HepG2 (cell line): ENCODE measurements around the gene TRAPPC5. TPM values are rescaled to one million over a fixed set of nuclear protein-coding genes. Genes with fewer than 3 reads are reported as not detected.

Experiments used
- ATAC-seq: fragments of 200-7000 bp; cut with Tn5 transposase; 3 replicates; pipeline ENCODE4 v1.9.1; 2020; ENCODE audit warnings: mild to moderate bottlenecking, moderate library complexity
- BruUV-seq: library from RNA; stranded (reverse); fragments of 400-500 nt; replicated peaks from 2 replicates; lab custom pipeline; 2021; lab: Mats Ljungman, UMichigan
- CTCF ChIA-PET: fragments of 300-600 bp; formaldehyde crosslinking; extraction: SDS; loops from one replicate; lab custom pipeline; 2021; ENCODE audit warnings: low total read pairs, inconsistent platforms, low intra/inter-chr PET ratio; lab: Yijun Ruan, JAX
- POLR2A ChIA-PET: fragments of 350-600 bp; sonication (Branson Sonifier 250); formaldehyde crosslinking; loops from one replicate; lab custom pipeline; 2020; ENCODE audit warnings: antibody characterized with exemption, inconsistent platforms; lab: Yijun Ruan, JAX
- DNase-seq: peaks from one replicate; pipeline ENCODE4 v3.0.0-alpha.2; 2015; ENCODE audit warnings: low spot score
- FAIRE-seq: peaks from 3 replicates; lab custom pipeline; 2011; peaks lifted over from hg19 to GRCh38; lab: Jason Lieb, UNC
- H2AFZ ChIP-seq: one replicate; pipeline ENCODE4 v1.6.1; 2011; ENCODE audit warnings: low read length, inconsistent platforms
- H3K27ac ChIP-seq: fragments of 300-600 bp; 3 replicates; pipeline ENCODE4 v1.8.0; 2011; ENCODE audit warnings: mixed run types, mild to moderate bottlenecking, mixed read lengths, low read length, inconsistent platforms; ENCODE audit not compliant: insufficient read depth; ENCODE audit errors: extremely low read length
- H3K27me3 ChIP-seq, 2 experiments: fragments of 200-600 bp in 1 of 2; 2 replicates in 1 of 2; 3 replicates in 1 of 2; pipeline versions ENCODE4 v1.6.0 to v1.8.0; 2011; ENCODE audit warnings: low read length in 2 of 2, mild to moderate bottlenecking in 2 of 2, moderate library complexity in 2 of 2, inconsistent platforms in 1 of 2; ENCODE audit not compliant: insufficient read depth in 2 of 2, control insufficient read depth in 1 of 2
- H3K36me3 ChIP-seq, 2 experiments: fragments of 200-600 bp in 1 of 2; replicated peaks in 1 of 2; 2 replicates in 1 of 2; 3 replicates in 1 of 2; pipeline versions ENCODE4 v1.5.1 to v1.8.0; 2011; ENCODE audit warnings: low read length in 2 of 2, inconsistent platforms in 1 of 2; ENCODE audit not compliant: insufficient read depth in 2 of 2, control insufficient read depth in 1 of 2
- H3K4me1 ChIP-seq: 2 replicates; pipeline ENCODE4 v1.5.1; 2012; ENCODE audit warnings: low read length, inconsistent platforms; ENCODE audit not compliant: insufficient read depth
- H3K4me2 ChIP-seq: 2 replicates; pipeline ENCODE4 v1.6.0; 2011; ENCODE audit warnings: low read depth, low read length, inconsistent platforms
- H3K4me3 ChIP-seq, 3 experiments: fragments of 200-600 bp in 1 of 3; sonication (generic), shearing (Covaris generic) in 1 of 3; replicated peaks in 1 of 3; 2 replicates each; pipeline ENCODE4 v1.5.1; 2011 to 2016; ENCODE audit warnings: low read length in 3 of 3, inconsistent platforms in 2 of 3, low read depth in 2 of 3, mild to moderate bottlenecking in 2 of 3, control low read depth in 1 of 3, mixed read lengths in 1 of 3; ENCODE audit not compliant: insufficient read depth in 1 of 3
- H3K79me2 ChIP-seq: one replicate; pipeline ENCODE4 v1.6.1; 2011; ENCODE audit warnings: low read length, inconsistent platforms; ENCODE audit not compliant: insufficient read depth
- H3K9ac ChIP-seq: 2 replicates; pipeline ENCODE4 v1.6.0; 2011; ENCODE audit warnings: mild to moderate bottlenecking, low read depth, low read length, inconsistent platforms; ENCODE audit not compliant: insufficient read depth
- H3K9me3 ChIP-seq: 2 replicates; pipeline ENCODE4 v1.5.1; 2012; ENCODE audit warnings: mild to moderate bottlenecking, low read length
- H4K20me1 ChIP-seq: 2 replicates; pipeline ENCODE4 v1.6.0; 2011; ENCODE audit warnings: inconsistent platforms, mild to moderate bottlenecking, low read length, moderate library complexity; ENCODE audit not compliant: insufficient read depth
- FOSL2 ChIP-seq: sonication (generic); formaldehyde crosslinking; IDR thresholded peaks from 2 replicates; pipeline ENCODE4 v1.4.0; 2020; ENCODE audit warnings: missing genetic modification reagents
- GATA4 ChIP-seq: sonication (generic); IDR thresholded peaks from 2 replicates; pipeline ENCODE4 v1.6.1; 2016; ENCODE audit warnings: antibody characterized with exemption, low read depth, borderline replicate concordance
- JARID2 ChIP-seq: sonication (generic); formaldehyde crosslinking; IDR thresholded peaks from 2 replicates; pipeline ENCODE4 v1.8.1; 2023; ENCODE audit warnings: missing genetic modification reagents, inconsistent platforms; ENCODE audit not compliant: insufficient replicate concordance
- JUNB ChIP-seq: sonication (generic); formaldehyde crosslinking; IDR thresholded peaks from 2 replicates; pipeline ENCODE4 v1.8.0; 2022; ENCODE audit warnings: missing genetic modification reagents, mild to moderate bottlenecking, borderline replicate concordance
- NR2F2 ChIP-seq: IDR thresholded peaks from 2 replicates; pipeline ENCODE4 v1.6.1; 2012; ENCODE audit warnings: low read depth, inconsistent platforms, borderline replicate concordance
- RARA ChIP-seq: IDR thresholded peaks from 2 replicates; pipeline ENCODE4 v1.6.1; 2016; ENCODE audit warnings: missing genetic modification reagents, missing compliant biosample characterization
- REXO4 ChIP-seq: sonication (generic); formaldehyde crosslinking; IDR thresholded peaks from 2 replicates; pipeline ENCODE4 v1.8.0; 2022; ENCODE audit warnings: missing genetic modification reagents, mild to moderate bottlenecking, borderline replicate concordance
- SP1 ChIP-seq, 2 experiments: fragments of 450-650 bp in 1 of 2; sonication (generic) in 1 of 2; formaldehyde crosslinking in 1 of 2; IDR thresholded peaks; 2 replicates each; pipeline versions ENCODE4 v1.4.0 to v1.6.1; 2016 to 2020; ENCODE audit warnings: missing genetic modification reagents in 1 of 2
- STAT5B ChIP-seq: sonication (generic); formaldehyde crosslinking; IDR thresholded peaks from 2 replicates; pipeline ENCODE4 v1.4.0; 2020; ENCODE audit warnings: missing genetic modification reagents
- ZBTB20 ChIP-seq: sonication (generic); formaldehyde crosslinking; IDR thresholded peaks from 2 replicates; pipeline ENCODE4 v1.8.1; 2023; ENCODE audit warnings: missing genetic modification reagents, low read depth, mild to moderate bottlenecking, borderline replicate concordance
- ZBTB38 ChIP-seq: sonication (generic); formaldehyde crosslinking; IDR thresholded peaks from 2 replicates; pipeline ENCODE4 v1.5.1; 2020; ENCODE audit warnings: mild to moderate bottlenecking, missing genetic modification reagents
- ZBTB42 ChIP-seq: sonication (generic); formaldehyde crosslinking; IDR thresholded peaks from 2 replicates; pipeline ENCODE4 v1.5.0; 2020; ENCODE audit warnings: mild to moderate bottlenecking, missing genetic modification reagents
- ZKSCAN1 ChIP-seq: fragments of 150-350 bp; IDR thresholded peaks from 2 replicates; pipeline ENCODE4 v1.6.1; 2014; ENCODE audit warnings: low read length
- ZMAT5 ChIP-seq: sonication (generic); formaldehyde crosslinking; IDR thresholded peaks from 2 replicates; pipeline ENCODE4 v1.5.0; 2020; ENCODE audit warnings: mild to moderate bottlenecking, low read depth, missing genetic modification reagents, borderline replicate concordance
- ZNF230 ChIP-seq: sonication (generic); formaldehyde crosslinking; IDR thresholded peaks from 2 replicates; pipeline ENCODE4 v1.4.0; 2020; ENCODE audit warnings: mild to moderate bottlenecking, missing genetic modification reagents
- ZNF274 ChIP-seq: sonication (generic); formaldehyde crosslinking; IDR thresholded peaks from 2 replicates; pipeline ENCODE4 v1.5.1; 2020; ENCODE audit warnings: mild to moderate bottlenecking, missing genetic modification reagents
- ZNF3 ChIP-seq: IDR thresholded peaks from 2 replicates; pipeline ENCODE4 v1.7.0; 2017; ENCODE audit warnings: inconsistent platforms
- ZNF552 ChIP-seq: sonication (generic); formaldehyde crosslinking; IDR thresholded peaks from 2 replicates; pipeline ENCODE4 v1.9.0; 2022; ENCODE audit warnings: missing genetic modification reagents, mild to moderate bottlenecking, borderline replicate concordance
- ZNF709 ChIP-seq: sonication (generic); formaldehyde crosslinking; IDR thresholded peaks from 2 replicates; pipeline ENCODE4 v1.5.0; 2020; ENCODE audit warnings: mild to moderate bottlenecking, missing genetic modification reagents
- WGBS: methylation state at CpG from one replicate; pipeline ENCODE4 v1.1.6; 2017; ENCODE audit warnings: low lambda C conversion rate; 5-methylcytosine and 5-hydroxymethylcytosine counted together
- in situ Hi-C: cut with HindIII; loops from 2 replicates; pipeline ENCODE4 v1.10.0; 2017; ENCODE audit warnings: low pct_unique_long_range_greater_than_20kb; ENCODE audit not compliant: extremely low pct_ligation_motif_present
- intact Hi-C: fragments of 100-400 bp; cut with micrococcal nuclease; formaldehyde crosslinking; loops from one replicate; pipeline ENCODE4 v1.10.0; 2022; ENCODE audit not compliant: unreplicated experiment
- polyA plus RNA-seq, 8 experiments: library from polyadenylated mRNA; depleted of rRNA in 3 of 8; stranded (reverse) in 7 of 8; unstranded in 1 of 8; fragments of >200 nt; fragmentation: Illumina TruSeq in 4 of 8; extraction: Trizol in 4 of 8; gene quantifications; 2 replicates each; pipeline versions ENCODE4 v1.2.1 to v1.2.3, GENCODE V29; 2011 to 2016; ENCODE audit warnings: low read depth in 4 of 8, missing spikeins in 1 of 8, mixed read lengths in 1 of 8; ENCODE audit not compliant: insufficient read depth in 1 of 8
- total RNA-seq, 5 experiments: library from RNA; depleted of rRNA; stranded (reverse); fragments of >200 nt; fragmentation: Illumina TruSeq; extraction: Trizol; gene quantifications; 2 replicates each; pipeline ENCODE4 v1.2.3, GENCODE V29; 2016; ENCODE audit warnings: low read depth in 1 of 5
- TF ChIP-seq, protein P1 (sequence below): sonication (generic); formaldehyde crosslinking; IDR thresholded peaks from 2 replicates; pipeline ENCODE4 v1.5.0; 2020; ENCODE audit warnings: mild to moderate bottlenecking, missing genetic modification reagents, moderate library complexity

The TRAPPC5 gene
- total and polyA plus RNA-seq, 2 of the 13 experiments (the other 11 are each of a cell fraction or from before 2014, with no cell fraction given), result 38.5 to 78.7 TPM

- TF ChIP-seq ZMAT5, result no peak
- no peak for TF ChIP-seq STAT5B (CRISPR knock-in tag)
- no peak for TF ChIP-seq JARID2 (CRISPR knock-in tag)
These were observed 41.6 kb downstream of the TRAPPC5 start (continued) for GRCh38 chr19:7722231-7722651.

GRCh38 chr19:7725791-7726190 lies 45.2 kb downstream of the TRAPPC5 start:
- WGBS, result 2% methylated on average over 2 of the region's 2 CpGs
- H3K79me2 ChIP-seq, result no peaks in the 10 kb centered on the region
- no peak for FAIRE-seq
- no peak overlapping the region for H3K9ac ChIP-seq
- H3K36me3 ChIP-seq, result no peaks in the 10 kb centered on the region
- no peaks in the 10 kb centered on the region for H4K20me1 ChIP-seq
- BruUV-seq, result no TSS peak
- ATAC-seq, result no peak
- no peaks in the 10 kb centered on the region for H3K4me1 ChIP-seq
- no peak for DNase-seq
- intact Hi-C loops (no loop called here), in situ Hi-C loops (no loop called here)
- H3K27ac ChIP-seq, result no peak overlapping the region
- H3K4me2 ChIP-seq, result no peak overlapping the region
- TF ChIP-seq ZKSCAN1 (no peak), FOSL2 (CRISPR knock-in tag) (no peak), ZBTB42 (CRISPR knock-in tag) (no peak), GATA4 (no peak), ZNF230 (no peak), REXO4 (CRISPR knock-in tag) (no peak), ZNF552 (CRISPR knock-in tag) (no peak), ZNF3 (no peak), JUNB (CRISPR knock-in tag) (no peak), NR2F2 (no peak), ZBTB20 (CRISPR knock-in tag) (no peak), ZBTB38 (CRISPR knock-in tag) (no peak), RARA (CRISPR knock-in tag) (no peak), SP1 (IDR thresholded peaks at IDR 0.05) (no peak), SP1 (CRISPR knock-in tag; IDR thresholded peaks at IDR 0.05) (no peak), ZNF709 (no peak), ZNF274 (CRISPR knock-in tag) (no peak)
- TF ChIP-seq, protein P1, sequence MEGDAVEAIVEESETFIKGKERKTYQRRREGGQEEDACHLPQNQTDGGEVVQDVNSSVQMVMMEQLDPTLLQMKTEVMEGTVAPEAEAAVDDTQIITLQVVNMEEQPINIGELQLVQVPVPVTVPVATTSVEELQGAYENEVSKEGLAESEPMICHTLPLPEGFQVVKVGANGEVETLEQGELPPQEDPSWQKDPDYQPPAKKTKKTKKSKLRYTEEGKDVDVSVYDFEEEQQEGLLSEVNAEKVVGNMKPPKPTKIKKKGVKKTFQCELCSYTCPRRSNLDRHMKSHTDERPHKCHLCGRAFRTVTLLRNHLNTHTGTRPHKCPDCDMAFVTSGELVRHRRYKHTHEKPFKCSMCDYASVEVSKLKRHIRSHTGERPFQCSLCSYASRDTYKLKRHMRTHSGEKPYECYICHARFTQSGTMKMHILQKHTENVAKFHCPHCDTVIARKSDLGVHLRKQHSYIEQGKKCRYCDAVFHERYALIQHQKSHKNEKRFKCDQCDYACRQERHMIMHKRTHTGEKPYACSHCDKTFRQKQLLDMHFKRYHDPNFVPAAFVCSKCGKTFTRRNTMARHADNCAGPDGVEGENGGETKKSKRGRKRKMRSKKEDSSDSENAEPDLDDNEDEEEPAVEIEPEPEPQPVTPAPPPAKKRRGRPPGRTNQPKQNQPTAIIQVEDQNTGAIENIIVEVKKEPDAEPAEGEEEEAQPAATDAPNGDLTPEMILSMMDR (CRISPR knock-in tag), result no peak
- peaks cover 1 to 27% of the 10 kb centered on the region in 2 experiments; a peak in 4 of 5 replicates for H3K27me3 ChIP-seq
- H3K4me3 ChIP-seq, result no peak overlapping the region
- ChIA-PET POLR2A (no interaction called here), CTCF (no interaction called here)
- no peak overlapping the region for H2AFZ ChIP-seq
- no peaks in the 10 kb centered on the region for H3K9me3 ChIP-seq
